PC-3 (cell line): ENCODE measurements around the gene ZFYVE27. TPM values are rescaled to one million over a fixed set of nuclear protein-coding genes. Genes with fewer than 3 reads are reported as not detected.

Experiments used
- ATAC-seq: fragments of 200-7000 bp; cut with Tn5 transposase; 2 replicates; pipeline ENCODE4 v1.9.1; 2020; ENCODE audit warnings: mild to moderate bottlenecking, moderate library complexity
- BruUV-seq: library from RNA; stranded (reverse); fragments of 400-500 nt; replicated peaks from 2 replicates; lab custom pipeline; 2021; lab: Mats Ljungman, UMichigan
- CTCF ChIA-PET: fragments of 300-600 bp; sonication (Branson Sonifier 250); formaldehyde crosslinking; loops from one replicate; lab custom pipeline; 2022; ENCODE audit warnings: antibody characterized with exemption; lab: Charles Lee
- POLR2A ChIA-PET: fragments of 300-600 bp; sonication (Branson Sonifier 250); formaldehyde crosslinking; loops from one replicate; lab custom pipeline; 2022; ENCODE audit warnings: antibody characterized with exemption; ENCODE audit not compliant: unreplicated experiment; lab: Charles Lee
- DNase-seq: peaks from one replicate; pipeline ENCODE4 v3.0.0-alpha.2; 2015
- H2AFZ ChIP-seq: fragments of 300-600 bp; sonication (generic); 2 replicates; pipeline ENCODE4 v1.6.0; 2016; ENCODE audit warnings: antibody characterized with exemption, low read length
- H3F3A ChIP-seq: fragments of 300-600 bp; sonication (generic); one replicate; pipeline ENCODE4 v1.6.0; 2017; ENCODE audit warnings: antibody characterized with exemption, low read length, control low read depth, mild to moderate bottlenecking; ENCODE audit not compliant: unreplicated experiment
- H3K27ac ChIP-seq: fragments of 300-600 bp; sonication (generic); 2 replicates; pipeline ENCODE4 v1.5.1; 2016; ENCODE audit warnings: mild to moderate bottlenecking, low read length
- H3K27me3 ChIP-seq: fragments of 300-600 bp; sonication (generic); 2 replicates; pipeline ENCODE4 v1.6.1; 2016; ENCODE audit warnings: low read length, mixed read lengths
- H3K36me3 ChIP-seq: fragments of 300-600 bp; sonication (generic); 2 replicates; pipeline ENCODE4 v1.6.1; 2016; ENCODE audit warnings: low read depth, mixed run types, low read length, mixed read lengths
- H3K4me1 ChIP-seq: fragments of 300-600 bp; sonication (generic); 2 replicates; pipeline ENCODE4 v1.5.1; 2016; ENCODE audit warnings: low read length; ENCODE audit not compliant: insufficient read depth
- H3K4me2 ChIP-seq: fragments of 300-600 bp; sonication (generic); 2 replicates; pipeline ENCODE4 v1.6.0; 2016; ENCODE audit warnings: low read length
- H3K4me3 ChIP-seq: fragments of 300-600 bp; sonication (generic); 2 replicates; pipeline ENCODE4 v1.5.1; 2016; ENCODE audit warnings: mild to moderate bottlenecking, low read length, mixed read lengths
- H3K79me2 ChIP-seq: fragments of 300-600 bp; sonication (generic); 2 replicates; pipeline ENCODE4 v1.6.1; 2017; ENCODE audit warnings: low read length, mixed read lengths
- H3K9ac ChIP-seq: fragments of 300-600 bp; sonication (generic); 2 replicates; pipeline ENCODE4 v1.6.0; 2016; ENCODE audit warnings: mild to moderate bottlenecking, low read length
- H3K9me2 ChIP-seq: fragments of 300-600 bp; sonication (generic); replicated peaks from 2 replicates; pipeline ENCODE4 v1.6.1; 2016; ENCODE audit warnings: mixed run types, low read length, mixed read lengths
- H3K9me3 ChIP-seq: fragments of 300-600 bp; sonication (generic); 2 replicates; pipeline ENCODE4 v1.6.1; 2016; ENCODE audit warnings: low read length, mixed read lengths
- H4K20me1 ChIP-seq: fragments of 300-600 bp; sonication (generic); 2 replicates; pipeline ENCODE4 v1.6.1; 2016; ENCODE audit warnings: low read length, mixed read lengths
- CTCF ChIP-seq: fragments of 300-600 bp; sonication (generic); conservative IDR thresholded peaks from 2 replicates; pipeline ENCODE4 v1.5.1; 2017; ENCODE audit warnings: antibody characterized with exemption, low read depth, mild to moderate bottlenecking, low read length
- EZH2 ChIP-seq: fragments of 300-600 bp; sonication (generic); IDR thresholded peaks from one replicate; pipeline ENCODE4 v1.6.1; 2017; ENCODE audit warnings: antibody characterized with exemption, mild to moderate bottlenecking, low read length; ENCODE audit not compliant: unreplicated experiment
- EZH2phosphoT487 ChIP-seq: fragments of 300-600 bp; sonication (generic); IDR thresholded peaks from 2 replicates; pipeline ENCODE4 v1.6.1; 2018; ENCODE audit warnings: mild to moderate bottlenecking, antibody characterized with exemption, low read length, borderline replicate concordance
- intact Hi-C: fragments of 100-400 bp; cut with micrococcal nuclease; formaldehyde crosslinking; loops from 2 replicates; pipeline ENCODE4 v1.9.0; 2023
- total RNA-seq: library from RNA; depleted of rRNA; stranded (reverse); fragments of >200 nt; gene quantifications from 2 replicates; pipeline ENCODE4 v1.2.3, GENCODE V29; 2014

Gene ZFYVE27
- total RNA-seq, 1 experiment from 2014 or later = 13.1 TPM

DNA sequence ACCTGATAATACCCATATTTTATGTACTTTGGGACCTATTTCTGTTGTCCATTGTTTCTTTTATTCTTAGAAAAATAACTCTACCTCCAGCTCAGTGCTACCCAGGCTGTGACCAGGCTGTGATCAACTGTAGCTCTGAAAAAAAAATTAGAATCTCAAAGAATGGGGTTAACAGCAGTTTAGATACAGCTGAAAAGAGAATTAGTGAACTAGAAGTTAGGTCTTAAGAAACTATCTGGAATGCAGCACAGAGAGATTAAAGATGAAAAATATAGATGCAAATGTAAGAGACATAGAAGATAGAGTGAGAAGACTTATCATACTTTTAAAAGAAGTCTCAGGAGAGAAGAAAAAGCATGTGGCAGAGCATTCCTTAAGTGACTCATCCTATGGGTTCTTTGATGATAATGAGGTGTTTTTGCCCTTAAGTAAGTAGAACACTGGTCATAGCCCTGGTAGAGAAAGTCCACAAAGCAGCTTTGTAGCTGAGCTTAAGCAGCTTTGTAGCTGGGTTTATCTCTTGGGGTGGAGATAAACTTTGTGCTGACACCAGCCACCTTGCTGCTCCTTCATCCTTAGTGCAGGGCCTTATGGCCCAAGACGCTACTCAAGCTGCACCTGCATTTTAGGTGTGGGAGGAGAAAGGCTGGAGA lies 62.2 kb downstream of the ZFYVE27 start:
- no peak for ATAC-seq
- TF ChIP-seq EZH2 = no peak
- TF ChIP-seq EZH2phosphoT487 = no peak
- no peak for TF ChIP-seq CTCF
- Histone ChIP-seq H3K4me3 (no peak overlapping the region), H3K4me2 (no peak overlapping the region), H3K27me3 (peaks cover 15% of the 10 kb centered on the region; the same call in 1 of the 2 replicates), H3K27ac (no peak overlapping the region), H3K9ac (no peak overlapping the region), H3K36me3 (no peaks in the 10 kb centered on the region), H3F3A (no peaks in the 10 kb centered on the region), H3K9me2 (no peaks in the 10 kb centered on the region), H3K9me3 (no peaks in the 10 kb centered on the region), H4K20me1 (no peaks in the 10 kb centered on the region), H2AFZ (no peak overlapping the region), H3K4me1 (no peaks in the 10 kb centered on the region), H3K79me2 (no peaks in the 10 kb centered on the region)
- ChIA-PET POLR2A (no interaction called here), CTCF (no interaction called here)
- BruUV-seq = no TSS peak
- DNase-seq = no peak
- intact Hi-C loops = no loop called here

GRCh38 chr10:97800474-97800873 lies 63.5 kb downstream of the ZFYVE27 start:
- Histone ChIP-seq H2AFZ (no peak overlapping the region), H3K9me3 (no peaks in the 10 kb centered on the region), H4K20me1 (no peaks in the 10 kb centered on the region), H3K9ac (no peak overlapping the region), H3K36me3 (no peaks in the 10 kb centered on the region), H3K79me2 (no peaks in the 10 kb centered on the region), H3K4me2 (no peak overlapping the region), H3K9me2 (no peaks in the 10 kb centered on the region), H3K4me3 (no peak overlapping the region), H3K27ac (no peak overlapping the region), H3K4me1 (no peaks in the 10 kb centered on the region), H3K27me3 (peaks cover 15% of the 10 kb centered on the region; the same call in 1 of the 2 replicates), H3F3A (no peaks in the 10 kb centered on the region)
- DNase-seq (no peak), ATAC-seq (no peak)
- BruUV-seq = no TSS peak
- ChIA-PET CTCF (no interaction called here), POLR2A (no interaction called here)
- intact Hi-C loops = no loop called here
- TF ChIP-seq CTCF (no peak), EZH2 (no peak), EZH2phosphoT487 (no peak)

DNA sequence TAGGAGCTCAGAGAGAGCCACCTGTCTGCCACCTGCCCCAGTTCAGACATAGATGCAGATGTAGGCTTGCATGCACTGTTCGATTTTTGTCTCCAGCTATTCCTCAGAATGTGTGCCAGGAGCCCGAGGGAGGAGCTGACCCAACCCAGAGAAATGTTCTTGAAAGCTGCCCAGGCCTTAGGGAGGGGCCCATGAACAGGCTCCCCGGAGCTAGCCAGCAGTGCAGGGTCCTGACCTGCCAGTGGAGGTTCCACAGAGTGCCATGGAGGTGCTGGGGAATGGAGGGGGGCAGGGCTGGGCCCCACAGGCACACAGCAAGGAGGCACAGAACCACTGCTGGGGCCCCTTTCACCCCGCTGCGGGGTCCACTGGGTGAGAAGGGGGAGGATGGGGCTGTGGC lies 64.5 kb downstream of the ZFYVE27 start:
- intact Hi-C loops = no loop called here
- DNase-seq (no peak), ATAC-seq (no peak)
- no peaks in the 10 kb centered on the region for H3K4me1 ChIP-seq
- H3K4me3 ChIP-seq = no peak overlapping the region
- no TSS peak for BruUV-seq
- H3F3A ChIP-seq = no peaks in the 10 kb centered on the region
- no peaks in the 10 kb centered on the region for H3K9me3 ChIP-seq
- H3K27me3 ChIP-seq = peaks cover 15% of the 10 kb centered on the region; the same call in 1 of the 2 replicates
- H3K9me2 ChIP-seq = no peaks in the 10 kb centered on the region
- no peaks in the 10 kb centered on the region for H3K79me2 ChIP-seq
- H4K20me1 ChIP-seq = no peaks in the 10 kb centered on the region
- no peak overlapping the region for H2AFZ ChIP-seq
- no peak overlapping the region for H3K4me2 ChIP-seq
- H3K9ac ChIP-seq = no peak overlapping the region
- H3K36me3 ChIP-seq = no peaks in the 10 kb centered on the region
- H3K27ac ChIP-seq = no peak overlapping the region
- TF ChIP-seq CTCF (no peak), EZH2phosphoT487 (no peak), EZH2 (no peak)
- ChIA-PET POLR2A (no interaction called here), CTCF (no interaction called here)
